Lower leg skin (tissue), 4 donors: ENCODE measurements around the gene TFDP2. TPM values are rescaled to one million over a fixed set of nuclear protein-coding genes. Genes with fewer than 3 reads are reported as not detected.

Source experiments
- DNase-seq, 2 donors: peaks; one replicate each; pipeline ENCODE4 v3.0.0-alpha.2; 2019; ENCODE audit warnings: low spot score in 2 of 2
- H3K4me3 ChIP-seq: fragments of 200-600 bp; sonication (generic); 2 replicates; pipeline ENCODE4 v1.5.1; 2017; ENCODE audit warnings: mild to moderate bottlenecking, low read depth; ENCODE audit not compliant: poor library complexity, severe bottlenecking
- CTCF ChIP-seq, 3 donors: fragments of 450-650 bp; IDR thresholded peaks; one replicate each; pipeline ENCODE4 v1.5.1; 2016; ENCODE audit warnings: antibody characterized with exemption in 3 of 3, mild to moderate bottlenecking in 3 of 3, moderate library complexity in 2 of 3
- POLR2A ChIP-seq, 2 donors: fragments of 450-650 bp; IDR thresholded peaks; one replicate each; pipeline ENCODE4 v1.6.1; 2016 to 2017; ENCODE audit warnings: antibody characterized with exemption in 2 of 2, mild to moderate bottlenecking in 1 of 2, moderate library complexity in 1 of 2
- WGBS, 2 donors: methylation state at CpG; one replicate each; pipeline ENCODE4 v1.1.5; 2018; 5-methylcytosine and 5-hydroxymethylcytosine counted together
- intact Hi-C: fragments of 100-400 bp; cut with DNase I; formaldehyde crosslinking; loops from one replicate; pipeline ENCODE4 v1.15.0; 2023; ENCODE audit warnings: low total_unique reads
- total RNA-seq, 4 donors: library from RNA; depleted of rRNA; stranded (reverse); fragments of >200 nt; gene quantifications; one replicate each; pipeline ENCODE4 v1.1.0, GENCODE V29; 2016

Gene TFDP2
- total RNA-seq, 4 donors from 2014 or later, result 38.6 to 84.7 (median 61.5) TPM

GRCh38 chr3:142072816-142073215 lies 76.5 kb downstream of the TFDP2 start:
- WGBS, 2 donors, result 96 to 97% methylated on average over 3 of the region's 3 CpGs
- no peak for DNase-seq
- no peak overlapping the region for H3K4me3 ChIP-seq
- no peak for TF ChIP-seq CTCF (IDR thresholded peaks at IDR 0.05)
- TF ChIP-seq POLR2A (IDR thresholded peaks at IDR 0.05), result no peak
- intact Hi-C loops, result no loop called here

GRCh38 chr3:142065932-142066331 lies 83.4 kb downstream of the TFDP2 start:
- H3K4me3 ChIP-seq, result no peak overlapping the region
- 97 to 100% methylated on average over 1 of the region's 1 CpG for WGBS, 2 donors
- DNase-seq, result no peak
- intact Hi-C loops, result no loop called here
- TF ChIP-seq POLR2A (IDR thresholded peaks at IDR 0.05) (no peak), CTCF (IDR thresholded peaks at IDR 0.05) (no peak)

- WGBS, 2 donors, result 96 to 98% methylated on average over 7 of the region's 7 CpGs
- H3K4me3 ChIP-seq, result no peak overlapping the region
- no peak for DNase-seq
- intact Hi-C loops, result no loop called here
- TF ChIP-seq CTCF (IDR thresholded peaks at IDR 0.05), result no peak
- no peak for TF ChIP-seq POLR2A (IDR thresholded peaks at IDR 0.05)
These were observed 84.0 kb downstream of the TFDP2 start for GRCh38 chr3:142065344-142065743.

- DNase-seq, result no peak
- intact Hi-C loops, result no loop called here
- TF ChIP-seq POLR2A (IDR thresholded peaks at IDR 0.05), result no peak
- TF ChIP-seq CTCF (IDR thresholded peaks at IDR 0.05), result no peak
- no peak overlapping the region for H3K4me3 ChIP-seq
- WGBS, 2 donors, result 85 to 91% methylated on average over 3 of the region's 3 CpGs
These were observed 84.9 kb downstream of the TFDP2 start for GRCh38 chr3:142064454-142064853.

- WGBS, 2 donors, result 66 to 69% methylated on average over 2 of the region's 2 CpGs
- H3K4me3 ChIP-seq, result no peak overlapping the region
- intact Hi-C loops, result no loop called here
- DNase-seq, result no peak
- no peak for TF ChIP-seq CTCF (IDR thresholded peaks at IDR 0.05)
- TF ChIP-seq POLR2A (IDR thresholded peaks at IDR 0.05), result no peak
These were observed 92.0 kb downstream of the TFDP2 start for GRCh38 chr3:142057331-142057725.

- intact Hi-C loops, result no loop called here
- no peak for DNase-seq
- 60 to 71% methylated on average over 2 of the region's 2 CpGs for WGBS, 2 donors
- H3K4me3 ChIP-seq, result no peak overlapping the region
- TF ChIP-seq CTCF (IDR thresholded peaks at IDR 0.05), result no peak
These were observed 92.6 kb downstream of the TFDP2 start for GRCh38 chr3:142056656-142057330.
